ENCODE results near the gene SPEN.

- TF ChIP-seq CTCF (IDR thresholded peaks at IDR 0.05) = no peak
- TF ChIP-seq REST (IDR thresholded peaks at IDR 0.05; ENCODE audit: low read depth, low read length) = no peak
- no peak for TF ChIP-seq ELF1 (IDR thresholded peaks at IDR 0.05)
Observed at GRCh38 chr1:15849775-15850324, 2.3 kb downstream of the SPEN start.
